Progenitor cell of endocrine pancreas (in vitro differentiated cells): ENCODE measurements around the gene HOXD10. TPM values are rescaled to one million over a fixed set of nuclear protein-coding genes. Genes with fewer than 3 reads are reported as not detected.

ENCODE experiments used
- DNase-seq: peaks from one replicate; pipeline ENCODE4 v3.0.0; 2021; ENCODE audit warnings: low spot score; ENCODE audit not compliant: unreplicated experiment
- H3K27ac Mint-ChIP-seq: 2 replicates; pipeline ENCODE4 v1.8.0; 2021; ENCODE audit warnings: mild to moderate bottlenecking, moderate library complexity, mixed read lengths
- H3K27me3 Mint-ChIP-seq: 2 replicates; pipeline ENCODE4 v1.8.0; 2021; ENCODE audit warnings: mixed read lengths
- H3K36me3 Mint-ChIP-seq: 2 replicates; pipeline ENCODE4 v1.8.0; 2022; ENCODE audit warnings: mixed read lengths; ENCODE audit not compliant: insufficient read depth
- H3K4me1 Mint-ChIP-seq: 2 replicates; pipeline ENCODE4 v1.8.0; 2021; ENCODE audit warnings: low read depth, mixed read lengths
- H3K4me3 Mint-ChIP-seq: 2 replicates; pipeline ENCODE4 v1.8.0; 2021; ENCODE audit warnings: low read depth, mild to moderate bottlenecking, moderate library complexity, mixed read lengths
- H3K9me3 Mint-ChIP-seq: 2 replicates; pipeline ENCODE4 v1.8.0; 2021; ENCODE audit warnings: low read depth, mixed read lengths
- total RNA-seq: library from RNA; stranded (reverse); gene quantifications from 2 replicates; pipeline ENCODE4 v1.2.1, GENCODE V29; 2021
- TF ChIP-seq, protein P1 (sequence below): fragments of 200-600 bp; sonication (generic); IDR thresholded peaks from one replicate; pipeline ENCODE4 v1.5.0; 2021; ENCODE audit warnings: antibody characterized with exemption, mild to moderate bottlenecking; ENCODE audit not compliant: unreplicated experiment

Gene HOXD10
- total RNA-seq, 1 donor from 2014 or later, result not detected

DNA sequence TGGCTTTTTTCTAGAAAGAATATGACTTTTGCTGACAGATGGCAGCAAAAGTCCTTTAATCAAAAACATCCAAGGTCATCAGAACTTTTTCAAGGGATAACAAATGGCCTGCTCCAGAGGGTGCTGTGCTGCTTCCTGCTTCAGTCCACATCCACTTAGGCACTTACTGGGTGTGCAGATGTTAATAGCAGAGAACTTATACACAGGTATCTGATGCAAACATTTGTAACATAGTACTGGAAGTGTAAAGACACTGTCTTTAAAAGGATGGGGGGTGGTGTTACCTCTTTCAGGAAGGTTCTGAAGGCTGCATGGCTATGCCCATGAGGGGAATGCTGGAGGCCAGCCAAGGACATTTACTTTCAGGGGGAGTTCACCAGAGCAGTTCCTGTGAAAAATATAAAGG lies 18.5 kb downstream of the HOXD10 start:
- Mint-ChIP-seq H3K27me3 (peaks cover 94% of the 10 kb centered on the region), H3K4me1 (no peaks in the 10 kb centered on the region), H3K27ac (no peak overlapping the region), H3K9me3 (no peaks in the 10 kb centered on the region), H3K36me3 (no peaks in the 10 kb centered on the region), H3K4me3 (no peak overlapping the region)
- TF ChIP-seq, protein P1, sequence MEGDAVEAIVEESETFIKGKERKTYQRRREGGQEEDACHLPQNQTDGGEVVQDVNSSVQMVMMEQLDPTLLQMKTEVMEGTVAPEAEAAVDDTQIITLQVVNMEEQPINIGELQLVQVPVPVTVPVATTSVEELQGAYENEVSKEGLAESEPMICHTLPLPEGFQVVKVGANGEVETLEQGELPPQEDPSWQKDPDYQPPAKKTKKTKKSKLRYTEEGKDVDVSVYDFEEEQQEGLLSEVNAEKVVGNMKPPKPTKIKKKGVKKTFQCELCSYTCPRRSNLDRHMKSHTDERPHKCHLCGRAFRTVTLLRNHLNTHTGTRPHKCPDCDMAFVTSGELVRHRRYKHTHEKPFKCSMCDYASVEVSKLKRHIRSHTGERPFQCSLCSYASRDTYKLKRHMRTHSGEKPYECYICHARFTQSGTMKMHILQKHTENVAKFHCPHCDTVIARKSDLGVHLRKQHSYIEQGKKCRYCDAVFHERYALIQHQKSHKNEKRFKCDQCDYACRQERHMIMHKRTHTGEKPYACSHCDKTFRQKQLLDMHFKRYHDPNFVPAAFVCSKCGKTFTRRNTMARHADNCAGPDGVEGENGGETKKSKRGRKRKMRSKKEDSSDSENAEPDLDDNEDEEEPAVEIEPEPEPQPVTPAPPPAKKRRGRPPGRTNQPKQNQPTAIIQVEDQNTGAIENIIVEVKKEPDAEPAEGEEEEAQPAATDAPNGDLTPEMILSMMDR, result no peak
- DNase-seq, result no peak

DNA sequence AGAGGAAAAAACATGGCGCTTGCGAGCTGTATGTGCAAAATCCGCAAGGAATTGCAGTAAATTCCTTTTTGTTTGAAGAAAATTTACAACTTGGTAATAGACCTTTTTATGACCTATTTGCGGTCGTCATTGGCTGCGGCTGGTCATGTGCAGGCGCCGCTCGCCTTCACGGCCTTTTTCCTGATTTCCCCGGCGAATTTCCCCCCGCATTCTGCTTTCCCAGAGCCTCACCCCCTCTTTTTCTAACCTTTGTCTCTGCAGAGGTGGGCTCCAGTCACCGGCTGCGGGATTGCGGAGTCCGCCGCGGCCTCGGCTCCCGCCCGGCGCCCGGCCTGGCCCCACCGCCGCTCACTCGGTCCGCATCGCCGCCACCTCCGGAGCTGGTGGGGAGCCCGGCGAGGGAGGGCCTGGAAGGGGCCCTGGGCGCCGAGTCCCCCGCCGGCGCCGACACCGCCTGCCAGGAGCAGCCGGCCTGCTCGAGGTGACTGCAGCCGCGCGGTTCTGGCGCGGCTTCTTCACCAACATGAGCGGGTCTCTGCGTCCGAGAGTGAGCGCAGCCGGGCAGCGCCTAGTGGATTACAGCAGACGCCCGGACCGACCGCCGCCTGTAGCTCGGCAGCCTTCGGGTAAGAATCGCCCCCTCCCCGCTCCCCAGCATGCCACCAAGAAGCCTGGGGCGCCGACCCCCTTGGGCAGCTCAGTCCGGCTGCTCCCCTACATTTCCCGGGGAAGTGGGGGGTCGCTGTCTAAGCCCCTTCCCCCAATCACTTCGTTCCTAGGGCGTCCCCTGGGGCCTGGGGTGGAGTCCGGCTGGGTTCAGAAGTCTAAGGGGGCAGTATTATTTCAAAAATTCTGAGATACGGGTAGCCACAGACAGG lies 20.0 kb downstream of the HOXD10 start:
- Mint-ChIP-seq H3K27ac (no peak overlapping the region), H3K27me3 (peaks cover 95% of the 10 kb centered on the region), H3K9me3 (no peaks in the 10 kb centered on the region), H3K4me1 (no peaks in the 10 kb centered on the region), H3K4me3 (peak overlapping the region; percentile 61), H3K36me3 (no peaks in the 10 kb centered on the region)
- TF ChIP-seq, protein P1, result no peak
- no peak for DNase-seq

DNA sequence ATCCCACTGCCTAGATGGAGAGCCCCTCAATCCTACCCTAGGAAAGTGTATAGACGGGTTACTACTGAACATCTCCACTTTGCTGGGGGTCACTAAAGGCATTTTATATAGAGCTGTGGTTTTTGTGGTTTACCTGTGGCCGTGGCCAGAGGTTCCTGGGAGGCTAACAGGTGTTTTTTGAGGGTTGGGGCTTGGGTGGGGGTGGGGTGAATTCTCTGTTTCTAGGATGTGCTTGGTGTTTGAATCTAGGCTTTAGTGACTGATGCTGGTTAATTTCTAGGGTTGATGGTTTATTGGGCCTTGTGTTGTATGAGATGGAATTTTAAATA lies 20.6 kb downstream of the HOXD10 start:
- TF ChIP-seq, protein P1, result no peak
- no peaks in the 10 kb centered on the region for H3K4me1 Mint-ChIP-seq
- H3K27me3 Mint-ChIP-seq, result peaks cover 95% of the 10 kb centered on the region
- DNase-seq, result no peak
- H3K27ac Mint-ChIP-seq, result no peak overlapping the region
- H3K4me3 Mint-ChIP-seq, result no peak overlapping the region
- no peaks in the 10 kb centered on the region for H3K36me3 Mint-ChIP-seq
- H3K9me3 Mint-ChIP-seq, result no peaks in the 10 kb centered on the region

DNA sequence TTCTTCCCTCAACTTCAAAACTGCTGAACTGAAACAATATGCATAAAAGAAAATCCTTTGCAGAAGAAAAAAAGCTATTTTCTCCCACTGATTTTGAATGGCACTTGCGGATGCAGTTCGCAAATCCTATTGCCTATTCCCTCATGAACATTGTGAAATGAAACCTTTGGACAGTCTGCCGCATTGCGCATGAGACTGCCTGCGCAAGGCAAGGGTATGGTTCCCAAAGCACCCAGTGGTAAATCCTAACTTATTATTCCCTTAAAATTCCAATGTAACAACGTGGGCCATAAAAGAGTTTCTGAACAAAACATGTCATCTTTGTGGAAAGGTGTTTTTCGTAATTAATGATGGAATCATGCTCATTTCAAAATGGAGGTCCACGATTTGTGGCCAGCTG lies 21.3 kb downstream of the HOXD10 start:
- Mint-ChIP-seq H3K36me3 (no peaks in the 10 kb centered on the region), H3K27ac (no peak overlapping the region), H3K9me3 (no peaks in the 10 kb centered on the region), H3K4me1 (no peaks in the 10 kb centered on the region), H3K4me3 (no peak overlapping the region), H3K27me3 (peaks cover 95% of the 10 kb centered on the region)
- TF ChIP-seq, protein P1, result no peak
- no peak for DNase-seq

- H3K4me3 Mint-ChIP-seq, result no peak overlapping the region
- TF ChIP-seq, protein P1, result no peak
- H3K27me3 Mint-ChIP-seq, result peaks cover 95% of the 10 kb centered on the region
- no peaks in the 10 kb centered on the region for H3K9me3 Mint-ChIP-seq
- no peaks in the 10 kb centered on the region for H3K4me1 Mint-ChIP-seq
- no peaks in the 10 kb centered on the region for H3K36me3 Mint-ChIP-seq
- no peak overlapping the region for H3K27ac Mint-ChIP-seq
- DNase-seq, result no peak
These were observed 21.9 kb downstream of the HOXD10 start for GRCh38 chr2:176138526-176138922.
